ENCODE measurements around the gene TCF7L2.

The TCF7L2 gene

DNA sequence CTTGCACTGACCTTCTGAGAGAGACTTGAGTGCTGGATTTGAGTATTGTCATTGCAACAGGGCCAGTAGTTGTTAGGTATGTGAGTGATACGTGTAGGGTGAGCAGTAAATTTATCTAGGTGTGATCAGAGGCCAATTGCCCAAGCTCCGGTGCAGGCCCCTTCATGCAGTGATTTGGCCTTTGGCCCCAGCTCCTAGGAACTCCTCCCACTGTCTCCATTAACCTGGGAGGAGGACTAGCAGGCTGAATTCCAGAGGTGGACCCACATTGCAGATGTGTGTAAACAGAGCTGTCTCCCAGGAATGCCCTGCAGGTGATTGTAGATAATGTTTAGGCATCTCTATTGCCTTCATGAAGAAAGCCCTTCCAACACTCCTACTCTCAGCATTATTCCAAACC lies 19.5 kb downstream of the TCF7L2 start:
- H3K4me1 ChIP-seq (ENCODE audit: control insufficient read depth in 1 of 2, insufficient read depth in 2 of 2, low read length in 2 of 2), result peaks cover 8% of the 10 kb centered on the region in 2 donors
- H3K27ac ChIP-seq (ENCODE audit: low read length), result no peak overlapping the region
- no peaks in the 10 kb centered on the region for H3K27me3 ChIP-seq (ENCODE audit: low read depth, low read length)
- H3K36me3 ChIP-seq (ENCODE audit: control insufficient read depth in 1 of 2, insufficient read depth in 2 of 2, low read length in 2 of 2), result no peaks in the 10 kb centered on the region
- H3K4me3 ChIP-seq (ENCODE audit: low read depth in 1 of 2, low read length in 2 of 2), result no peak overlapping the region
- no peaks in the 10 kb centered on the region for H3K9me3 ChIP-seq (ENCODE audit: control insufficient read depth in 1 of 2, low read length in 2 of 2)

DNA sequence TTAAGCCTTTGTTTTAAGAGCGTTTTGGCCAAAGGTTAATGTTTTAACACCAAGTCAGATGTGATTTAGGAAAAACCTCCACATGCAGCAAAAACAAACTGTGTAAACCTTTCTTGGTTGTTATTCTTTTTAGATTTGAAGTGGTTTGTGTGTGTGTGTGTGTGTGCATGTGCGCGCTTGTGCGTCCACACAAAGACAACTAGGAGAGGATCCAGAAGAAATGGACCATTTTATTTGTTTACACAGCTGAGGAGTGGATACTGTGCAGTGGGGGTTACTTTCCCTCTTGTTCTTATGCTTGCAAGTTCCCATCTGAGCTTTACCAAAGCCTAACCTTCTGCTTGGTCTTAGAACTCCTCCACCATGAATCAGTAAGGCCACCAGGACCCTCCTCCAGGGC lies 20.0 kb downstream of the TCF7L2 start:
- no peaks in the 10 kb centered on the region for H3K27me3 ChIP-seq (ENCODE audit: low read depth, low read length)
- H3K4me1 ChIP-seq (ENCODE audit: control insufficient read depth in 1 of 2, insufficient read depth in 2 of 2, low read length in 2 of 2), result peaks cover 5 to 8% of the 10 kb centered on the region in 2 donors
- no peaks in the 10 kb centered on the region for H3K9me3 ChIP-seq (ENCODE audit: control insufficient read depth in 1 of 2, low read length in 2 of 2)
- H3K4me3 ChIP-seq (ENCODE audit: low read depth in 1 of 2, low read length in 2 of 2), result no peak overlapping the region
- H3K27ac ChIP-seq (ENCODE audit: low read length), result no peak overlapping the region
- H3K36me3 ChIP-seq (ENCODE audit: control insufficient read depth in 1 of 2, insufficient read depth in 2 of 2, low read length in 2 of 2), result no peaks in the 10 kb centered on the region

DNA sequence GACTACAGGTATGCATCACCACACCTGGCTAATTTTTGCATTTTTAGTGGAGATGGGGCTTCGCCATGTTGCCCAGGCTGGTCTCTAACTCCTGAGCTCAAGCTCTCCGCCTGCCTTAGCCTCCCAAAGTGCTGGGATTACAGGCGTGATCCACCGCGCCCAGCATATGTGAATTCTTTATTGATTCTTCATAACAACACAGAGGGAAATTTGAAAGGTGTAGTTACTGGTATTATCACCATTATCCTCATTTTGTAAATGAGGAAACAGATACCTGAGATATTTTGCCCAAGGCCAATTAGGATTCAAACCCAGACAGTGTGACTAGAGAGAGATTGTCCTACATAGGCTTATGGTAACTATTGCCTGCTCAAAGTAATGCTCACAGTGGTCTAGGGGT lies 22.6 kb downstream of the TCF7L2 start:
- no peaks in the 10 kb centered on the region for H3K27me3 ChIP-seq (ENCODE audit: low read depth, low read length)
- H3K36me3 ChIP-seq (ENCODE audit: control insufficient read depth in 1 of 2, insufficient read depth in 2 of 2, low read length in 2 of 2), result peaks cover 0 to 3% of the 10 kb centered on the region in 2 donors
- H3K27ac ChIP-seq (ENCODE audit: low read length), result no peak overlapping the region
- H3K4me1 ChIP-seq (ENCODE audit: control insufficient read depth in 1 of 2, insufficient read depth in 2 of 2, low read length in 2 of 2), result peaks cover 0 to 8% of the 10 kb centered on the region in 2 donors
- no peaks in the 10 kb centered on the region for H3K9me3 ChIP-seq (ENCODE audit: control insufficient read depth in 1 of 2, low read length in 2 of 2)
- no peak overlapping the region for H3K4me3 ChIP-seq (ENCODE audit: low read depth in 1 of 2, low read length in 2 of 2)

DNA sequence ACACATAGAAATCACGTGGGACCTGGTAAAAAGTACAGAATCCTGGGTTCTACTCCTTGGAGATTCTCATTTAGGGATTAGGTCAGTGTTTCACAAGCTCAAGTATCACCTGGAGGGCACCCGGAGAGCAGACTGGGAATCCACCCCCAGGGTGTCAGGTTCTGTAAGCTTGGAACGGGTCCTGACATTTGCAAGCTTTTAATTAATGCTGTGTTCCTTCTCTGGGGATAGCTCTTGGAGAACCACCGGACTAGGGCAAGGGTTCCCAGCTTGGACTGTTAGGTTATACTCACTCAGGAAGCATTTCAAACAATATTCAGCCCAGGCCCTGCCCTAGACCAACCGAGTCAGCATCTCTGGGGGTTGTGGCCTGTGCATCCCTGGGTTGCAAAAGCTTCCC lies 23.0 kb downstream of the TCF7L2 start:
- Histone ChIP-seq H3K27ac (ENCODE audit: low read length) (no peak overlapping the region), H3K36me3 (ENCODE audit: control insufficient read depth in 1 of 2, insufficient read depth in 2 of 2, low read length in 2 of 2) (peaks cover 0 to 3% of the 10 kb centered on the region in 2 donors), H3K27me3 (ENCODE audit: low read depth, low read length) (no peaks in the 10 kb centered on the region), H3K4me3 (ENCODE audit: low read depth in 1 of 2, low read length in 2 of 2) (no peak overlapping the region), H3K4me1 (ENCODE audit: control insufficient read depth in 1 of 2, insufficient read depth in 2 of 2, low read length in 2 of 2) (peaks cover 0 to 8% of the 10 kb centered on the region in 2 donors), H3K9me3 (ENCODE audit: control insufficient read depth in 1 of 2, low read length in 2 of 2) (no peaks in the 10 kb centered on the region)

GRCh38 chr10:112973805-112974204 lies 23.8 kb downstream of the TCF7L2 start:
- Histone ChIP-seq H3K4me1 (ENCODE audit: control insufficient read depth in 1 of 2, insufficient read depth in 2 of 2, low read length in 2 of 2) (peaks cover 0 to 8% of the 10 kb centered on the region in 2 donors), H3K4me3 (ENCODE audit: low read depth in 1 of 2, low read length in 2 of 2) (no peak overlapping the region), H3K9me3 (ENCODE audit: control insufficient read depth in 1 of 2, low read length in 2 of 2) (no peaks in the 10 kb centered on the region), H3K36me3 (ENCODE audit: control insufficient read depth in 1 of 2, insufficient read depth in 2 of 2, low read length in 2 of 2) (peaks cover 0 to 3% of the 10 kb centered on the region in 2 donors), H3K27ac (ENCODE audit: low read length) (no peak overlapping the region), H3K27me3 (ENCODE audit: low read depth, low read length) (no peaks in the 10 kb centered on the region)

- Histone ChIP-seq H3K9me3 (ENCODE audit: control insufficient read depth in 1 of 2, low read length in 2 of 2) (no peaks in the 10 kb centered on the region), H3K4me3 (ENCODE audit: low read depth in 1 of 2, low read length in 2 of 2) (no peak overlapping the region), H3K36me3 (ENCODE audit: control insufficient read depth in 1 of 2, insufficient read depth in 2 of 2, low read length in 2 of 2) (peaks cover 0 to 3% of the 10 kb centered on the region in 2 donors), H3K27me3 (ENCODE audit: low read depth, low read length) (no peaks in the 10 kb centered on the region), H3K4me1 (ENCODE audit: control insufficient read depth in 1 of 2, insufficient read depth in 2 of 2, low read length in 2 of 2) (peaks cover 0 to 8% of the 10 kb centered on the region in 2 donors), H3K27ac (ENCODE audit: low read length) (no peak overlapping the region)
Measured at GRCh38 chr10:112977426-112977898, 27.4 kb downstream of the TCF7L2 start.

DNA sequence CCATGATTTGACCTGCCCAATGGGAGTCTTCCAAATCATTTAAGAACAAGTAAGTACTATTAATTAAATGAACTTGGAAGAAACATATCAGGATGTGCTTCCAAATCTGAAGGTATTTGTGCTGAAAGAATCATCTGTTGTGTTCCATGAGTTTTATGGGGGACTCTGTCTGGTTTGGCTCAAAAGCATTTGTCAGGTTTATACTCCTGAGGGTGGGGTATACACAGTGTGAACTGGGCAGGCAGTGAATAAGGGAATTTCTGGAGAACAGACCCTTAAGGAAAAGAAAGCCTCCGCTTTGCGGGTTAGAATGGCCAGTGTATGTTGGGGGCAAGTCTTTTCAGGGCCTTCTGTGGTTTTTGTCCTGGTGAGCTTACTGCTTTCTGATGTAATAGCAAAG lies 29.9 kb downstream of the TCF7L2 start:
- H3K4me1 ChIP-seq (ENCODE audit: control insufficient read depth in 1 of 2, insufficient read depth in 2 of 2, low read length in 2 of 2), result peaks cover 4 to 5% of the 10 kb centered on the region in 2 donors
- H3K27me3 ChIP-seq (ENCODE audit: low read depth, low read length), result no peaks in the 10 kb centered on the region
- no peak overlapping the region for H3K27ac ChIP-seq (ENCODE audit: low read length)

GRCh38 chr10:112980937-112981336 lies 30.9 kb downstream of the TCF7L2 start:
- Histone ChIP-seq H3K9me3 (ENCODE audit: control insufficient read depth in 1 of 2, low read length in 2 of 2) (no peaks in the 10 kb centered on the region), H3K36me3 (ENCODE audit: control insufficient read depth in 1 of 2, insufficient read depth in 2 of 2, low read length in 2 of 2) (peaks cover 0 to 3% of the 10 kb centered on the region in 2 donors), H3K27ac (ENCODE audit: low read length) (no peak overlapping the region), H3K27me3 (ENCODE audit: low read depth, low read length) (no peaks in the 10 kb centered on the region), H3K4me1 (ENCODE audit: control insufficient read depth in 1 of 2, insufficient read depth in 2 of 2, low read length in 2 of 2) (peaks cover 11 to 12% of the 10 kb centered on the region in 2 donors), H3K4me3 (ENCODE audit: low read depth in 1 of 2, low read length in 2 of 2) (no peak overlapping the region)

More for the DNA sequence above, 29.9 kb downstream of the TCF7L2 start:
- H3K36me3 ChIP-seq (ENCODE audit: control insufficient read depth in 1 of 2, insufficient read depth in 2 of 2, low read length in 2 of 2), result peaks cover 0 to 3% of the 10 kb centered on the region in 2 donors
- no peak overlapping the region for H3K4me3 ChIP-seq (ENCODE audit: low read depth in 1 of 2, low read length in 2 of 2)
- H3K9me3 ChIP-seq (ENCODE audit: control insufficient read depth in 1 of 2, low read length in 2 of 2), result no peaks in the 10 kb centered on the region

DNA sequence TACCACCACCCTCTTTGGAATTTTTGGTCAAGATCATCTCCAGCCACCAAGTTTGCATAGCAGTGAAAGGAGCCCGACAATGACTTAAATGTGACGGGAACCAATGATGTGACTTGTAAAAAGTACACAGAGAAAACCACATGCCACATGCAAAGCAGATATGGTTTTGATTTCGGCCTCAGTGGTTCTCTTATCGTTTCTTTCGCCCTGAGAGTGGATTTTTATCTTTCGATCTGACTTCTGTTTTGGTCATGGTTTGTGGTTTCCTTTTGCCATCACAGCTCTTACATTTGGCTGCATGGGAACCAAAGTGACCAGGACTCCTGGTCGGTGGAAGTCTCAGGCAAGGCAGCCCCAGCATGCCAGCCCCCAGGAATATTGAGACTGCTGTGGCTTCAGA lies 31.5 kb downstream of the TCF7L2 start:
- H3K27me3 ChIP-seq (ENCODE audit: low read depth, low read length), result no peaks in the 10 kb centered on the region
- no peaks in the 10 kb centered on the region for H3K9me3 ChIP-seq (ENCODE audit: control insufficient read depth in 1 of 2, low read length in 2 of 2)
- peaks cover 0 to 3% of the 10 kb centered on the region in 2 donors for H3K36me3 ChIP-seq (ENCODE audit: control insufficient read depth in 1 of 2, insufficient read depth in 2 of 2, low read length in 2 of 2)
- peaks cover 12 to 18% of the 10 kb centered on the region in 2 donors for H3K4me1 ChIP-seq (ENCODE audit: control insufficient read depth in 1 of 2, insufficient read depth in 2 of 2, low read length in 2 of 2)
- H3K4me3 ChIP-seq (ENCODE audit: low read depth in 1 of 2, low read length in 2 of 2), result no peak overlapping the region
- no peak overlapping the region for H3K27ac ChIP-seq (ENCODE audit: low read length)

DNA sequence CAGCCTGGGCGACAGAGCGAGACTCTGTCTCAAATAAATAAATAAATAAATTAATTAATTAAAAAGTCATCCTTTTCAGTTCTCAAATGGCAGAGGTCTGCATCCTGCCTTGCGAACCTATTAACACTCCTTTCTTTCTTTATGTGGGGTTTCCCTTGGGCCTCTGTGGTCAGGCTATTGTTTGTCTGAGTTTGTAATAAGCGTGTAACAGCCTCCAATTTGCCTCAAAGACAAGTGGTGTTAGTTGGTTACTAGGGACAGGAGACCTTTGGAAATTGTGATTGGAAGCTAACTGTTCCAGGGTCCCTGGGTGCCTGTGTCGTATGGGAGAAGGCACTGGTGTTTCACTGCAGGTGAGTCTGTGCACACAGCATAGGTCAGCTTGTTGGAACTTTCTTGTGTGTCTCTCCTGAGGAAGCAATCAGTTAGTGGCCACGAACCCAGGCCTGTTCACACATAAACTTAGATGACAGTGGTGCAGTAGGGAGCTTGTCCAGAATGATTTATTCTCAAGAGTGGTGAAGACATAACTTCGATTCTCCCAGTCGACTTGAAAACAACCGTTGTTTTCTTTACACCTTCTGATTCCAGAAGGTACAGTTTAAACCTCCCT lies 33.5 kb downstream of the TCF7L2 start:
- H3K27me3 ChIP-seq (ENCODE audit: low read depth, low read length), result no peaks in the 10 kb centered on the region

DNA sequence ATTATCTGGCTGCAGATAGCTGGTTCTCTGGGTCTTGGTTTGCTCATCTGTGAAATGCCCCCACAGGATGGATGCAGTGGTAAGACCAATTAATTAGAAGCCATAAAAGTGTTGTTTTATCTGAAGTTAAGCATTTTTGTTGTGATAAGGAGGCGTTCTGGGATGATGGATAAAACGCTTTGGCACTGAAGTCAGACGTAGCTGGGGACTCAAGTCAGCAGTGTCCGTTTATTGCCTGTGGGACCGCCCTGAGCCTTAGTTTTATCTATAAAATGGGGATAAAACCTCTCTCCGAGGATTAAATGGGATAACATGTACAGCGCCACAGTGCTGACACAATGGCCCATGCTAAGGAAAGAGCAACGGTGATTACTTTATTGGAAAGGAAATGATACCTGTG lies 34.7 kb downstream of the TCF7L2 start:
- peaks cover 19 to 38% of the 10 kb centered on the region in 2 donors for H3K4me1 ChIP-seq (ENCODE audit: control insufficient read depth in 1 of 2, insufficient read depth in 2 of 2, low read length in 2 of 2)
- no peaks in the 10 kb centered on the region for H3K27me3 ChIP-seq (ENCODE audit: low read depth, low read length)

More for the DNA sequence above, 33.5 kb downstream of the TCF7L2 start:
- H3K9me3 ChIP-seq (ENCODE audit: control insufficient read depth in 1 of 2, low read length in 2 of 2), result no peaks in the 10 kb centered on the region
- H3K36me3 ChIP-seq (ENCODE audit: control insufficient read depth in 1 of 2, insufficient read depth in 2 of 2, low read length in 2 of 2), result no peaks in the 10 kb centered on the region
- peaks cover 19 to 28% of the 10 kb centered on the region in 2 donors for H3K4me1 ChIP-seq (ENCODE audit: control insufficient read depth in 1 of 2, insufficient read depth in 2 of 2, low read length in 2 of 2)
- no peak overlapping the region for H3K4me3 ChIP-seq (ENCODE audit: low read depth in 1 of 2, low read length in 2 of 2)
- no peak overlapping the region for H3K27ac ChIP-seq (ENCODE audit: low read length)

More for the DNA sequence above, 34.7 kb downstream of the TCF7L2 start:
- Histone ChIP-seq H3K4me3 (ENCODE audit: low read depth in 1 of 2, low read length in 2 of 2) (no peak overlapping the region), H3K9me3 (ENCODE audit: control insufficient read depth in 1 of 2, low read length in 2 of 2) (no peaks in the 10 kb centered on the region), H3K27ac (ENCODE audit: low read length) (no peak overlapping the region), H3K36me3 (ENCODE audit: control insufficient read depth in 1 of 2, insufficient read depth in 2 of 2, low read length in 2 of 2) (no peaks in the 10 kb centered on the region)

Measured in muscle layer of duodenum (tissue), 2 donors.